SKM-1 (cell line): ENCODE measurements around the gene SLC15A2.
"Not testable (repeated sequence)": the region's sequence is repeated elsewhere in the genome, so short reads cannot be mapped to it uniquely, and the experiment has no call there.

Experiments used
- DNase-seq: peaks from one replicate; lab custom pipeline; 2025; ENCODE audit not compliant: unreplicated experiment; lab: John Stamatoyannopoulos, UW

The SLC15A2 gene

DNA sequence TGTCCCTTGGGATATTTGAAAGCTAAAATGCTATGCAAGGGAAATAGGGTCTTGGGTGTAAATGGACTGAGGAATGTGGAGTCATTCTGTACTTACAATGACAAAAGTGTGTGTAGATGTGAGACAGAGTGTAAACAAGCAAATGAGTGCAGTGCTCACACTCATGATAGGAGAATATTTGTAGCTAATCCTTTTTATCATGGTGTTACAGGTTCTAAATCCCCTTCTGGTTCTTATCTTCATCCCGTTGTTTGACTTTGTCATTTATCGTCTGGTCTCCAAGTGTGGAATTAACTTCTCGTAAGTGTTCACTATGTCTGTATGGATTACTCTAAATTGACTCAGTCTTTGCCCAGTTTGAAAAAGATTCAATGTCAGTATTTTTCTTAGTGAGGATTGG, 30.5 kb downstream of the SLC15A2 start:
- no peak for DNase-seq

GRCh38 chr3:121926380-121926779, 32.2 kb downstream of the SLC15A2 start:
- no peak for DNase-seq

DNA sequence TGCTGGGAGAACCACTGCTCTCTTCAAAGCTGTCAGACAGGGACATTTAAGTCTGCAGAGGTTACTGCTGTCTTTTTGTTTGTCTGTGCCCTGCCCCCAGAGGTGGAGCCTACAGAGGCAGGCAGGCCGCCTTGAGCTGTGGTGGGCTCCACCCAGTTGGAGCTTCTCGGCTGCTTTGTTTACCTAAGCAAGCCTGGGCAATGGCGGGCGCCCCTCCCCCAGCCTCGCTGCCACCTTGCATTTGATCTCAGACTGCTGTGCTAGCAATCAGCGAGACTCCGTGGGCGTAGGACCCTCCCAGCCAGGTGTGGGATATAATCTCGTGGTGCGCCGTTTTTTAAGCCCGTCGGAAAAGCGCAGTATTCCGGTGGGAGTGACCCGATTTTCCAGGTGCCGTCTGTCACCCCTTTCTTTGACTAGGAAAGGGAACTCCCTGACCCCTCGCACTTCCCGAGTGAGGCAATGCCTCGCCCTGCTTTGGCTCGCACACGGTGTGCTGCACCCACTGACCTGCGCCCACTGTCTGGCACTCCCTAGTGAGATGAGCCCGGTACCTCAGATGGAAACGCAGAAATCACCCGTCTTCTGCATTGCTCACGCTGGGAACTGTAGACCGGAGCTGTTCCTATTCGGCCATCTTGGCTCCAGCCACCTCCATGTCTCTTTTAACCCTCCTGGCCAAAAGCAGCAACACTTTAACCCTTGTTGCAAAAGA, 44.1 kb downstream of the SLC15A2 start:
- DNase-seq, result not testable (repeated sequence)

DNA sequence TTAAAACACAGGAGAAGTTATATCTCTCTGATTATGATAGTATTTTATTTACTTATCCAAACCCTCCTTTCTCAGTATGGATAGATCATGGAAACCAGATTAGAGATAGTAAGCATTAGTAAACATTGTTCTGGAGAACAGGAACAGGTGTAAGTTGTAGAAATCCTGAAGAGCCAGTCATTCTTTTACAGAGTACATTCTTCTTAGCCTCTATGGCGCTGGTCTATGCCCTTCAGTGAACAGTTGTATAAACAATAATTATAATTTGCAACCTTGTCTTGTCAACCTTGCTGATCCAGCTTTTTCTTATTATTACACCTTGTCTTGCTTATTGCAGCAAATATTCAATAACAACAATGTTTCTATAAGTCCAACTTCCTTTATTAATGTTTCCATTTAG, 47.4 kb downstream of the SLC15A2 start:
- no peak for DNase-seq

GRCh38 chr3:121942116-121942786, 48.0 kb downstream of the SLC15A2 start:
- DNase-seq, result no peak

DNA sequence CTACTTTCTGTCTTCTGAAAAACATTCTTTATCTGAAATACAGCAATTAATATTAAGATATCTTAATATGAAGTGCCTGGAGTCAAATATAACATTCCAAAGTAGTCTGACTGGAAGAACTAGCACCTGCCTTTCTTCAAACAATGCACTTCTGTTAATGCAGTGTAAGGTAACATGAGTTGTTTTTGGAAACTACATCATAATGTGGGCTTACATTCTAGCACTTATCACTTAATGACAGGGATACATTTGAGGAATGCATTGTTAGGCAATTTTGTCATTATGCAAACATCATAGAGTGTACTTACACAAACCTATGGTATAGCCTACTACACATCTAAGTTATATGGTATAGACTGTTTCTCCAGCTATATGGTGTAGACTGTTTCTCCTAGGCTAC, 49.2 kb downstream of the SLC15A2 start:
- DNase-seq, result no peak

DNA sequence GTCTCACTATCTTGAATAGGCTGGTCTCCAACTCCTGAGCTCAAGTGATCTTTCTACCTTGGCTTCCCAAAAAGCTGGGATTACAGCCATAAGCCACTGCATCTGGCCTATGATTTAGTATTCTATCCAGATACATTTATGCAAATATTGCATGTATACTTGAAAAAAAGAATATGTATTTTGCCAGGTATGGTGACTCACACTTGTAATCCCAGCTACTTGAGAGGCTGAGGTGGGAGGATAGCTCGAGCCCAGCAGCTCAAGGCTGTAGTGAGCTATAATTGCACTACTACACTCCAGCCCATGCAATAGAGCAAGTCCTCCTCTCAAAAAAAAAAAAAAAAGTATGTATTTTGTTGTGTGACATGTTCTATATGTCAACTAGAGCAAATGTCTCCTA, 54.4 kb downstream of the SLC15A2 start:
- DNase-seq, result no peak

GRCh38 chr3:121951291-121951919, 57.2 kb downstream of the SLC15A2 start:
- DNase-seq, result no peak

GRCh38 chr3:121956363-121956762, 62.2 kb downstream of the SLC15A2 start:
- DNase-seq, result no peak

DNA sequence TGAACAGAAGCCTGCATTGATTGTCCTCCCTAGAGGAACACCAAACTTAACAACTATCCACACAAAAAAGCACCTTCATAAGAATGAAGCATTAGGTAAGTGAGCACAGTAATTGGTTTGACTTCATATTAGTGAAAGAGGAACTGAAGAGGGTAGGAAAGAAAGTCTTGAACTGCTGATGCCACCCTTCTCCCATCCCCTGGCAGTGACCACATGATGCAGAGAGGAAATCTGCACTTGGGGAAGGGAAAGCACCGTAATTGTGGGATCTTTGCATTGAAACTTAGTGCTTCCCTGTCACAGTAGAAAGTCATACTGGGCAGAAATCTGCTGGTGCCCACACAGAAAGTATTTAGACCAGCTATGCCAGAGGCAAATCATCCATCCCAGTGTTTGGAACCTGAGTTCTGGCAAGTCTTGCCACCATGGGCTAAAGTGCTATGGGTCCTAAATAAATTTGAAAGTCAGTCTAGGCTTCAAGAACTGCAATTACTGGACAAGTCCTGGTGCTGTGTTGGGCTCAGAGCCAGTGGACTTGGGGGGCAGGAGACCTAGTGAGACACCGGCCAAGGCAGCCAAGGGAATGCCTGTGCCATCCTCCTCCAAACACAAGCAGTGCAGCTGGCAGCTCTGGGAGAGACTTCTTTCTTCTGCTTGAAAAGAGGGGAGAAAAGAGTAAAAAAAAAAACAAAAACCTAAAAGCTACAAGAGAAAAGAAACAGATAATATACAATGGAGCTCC, 63.6 kb downstream of the SLC15A2 start:
- DNase-seq, result no peak

GRCh38 chr3:121958801-121959200, 64.6 kb downstream of the SLC15A2 start:
- DNase-seq, result no peak

- DNase-seq, result no peak
Observed at GRCh38 chr3:121961283-121961682, 67.1 kb downstream of the SLC15A2 start.

- DNase-seq, result no peak
Observed at GRCh38 chr3:121962443-121962842, 68.2 kb downstream of the SLC15A2 start.

- no peak for DNase-seq
Observed at GRCh38 chr3:121963608-121964007, 69.4 kb downstream of the SLC15A2 start.

DNA sequence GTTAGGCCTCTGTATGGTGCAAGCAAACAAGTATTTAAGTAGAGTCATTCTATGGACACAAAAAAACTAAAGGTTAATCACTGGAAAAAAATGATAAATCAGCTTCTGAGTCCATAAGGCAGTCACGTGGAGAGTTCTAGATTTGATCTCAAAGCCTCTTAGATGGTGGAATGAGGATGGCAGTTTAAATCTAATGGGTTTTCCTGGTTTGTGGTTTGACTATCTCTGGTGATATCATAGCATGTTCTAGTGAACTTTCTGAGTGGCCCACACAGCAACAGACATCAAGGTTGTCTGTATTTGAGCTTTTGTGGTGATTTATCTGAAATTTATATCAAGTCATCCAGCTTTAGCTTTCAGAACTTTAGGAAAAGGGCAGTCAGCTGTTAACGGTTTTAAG, 75.4 kb downstream of the SLC15A2 start:
- no peak for DNase-seq

GRCh38 chr3:121970047-121970446, 75.8 kb downstream of the SLC15A2 start:
- no peak for DNase-seq

DNA sequence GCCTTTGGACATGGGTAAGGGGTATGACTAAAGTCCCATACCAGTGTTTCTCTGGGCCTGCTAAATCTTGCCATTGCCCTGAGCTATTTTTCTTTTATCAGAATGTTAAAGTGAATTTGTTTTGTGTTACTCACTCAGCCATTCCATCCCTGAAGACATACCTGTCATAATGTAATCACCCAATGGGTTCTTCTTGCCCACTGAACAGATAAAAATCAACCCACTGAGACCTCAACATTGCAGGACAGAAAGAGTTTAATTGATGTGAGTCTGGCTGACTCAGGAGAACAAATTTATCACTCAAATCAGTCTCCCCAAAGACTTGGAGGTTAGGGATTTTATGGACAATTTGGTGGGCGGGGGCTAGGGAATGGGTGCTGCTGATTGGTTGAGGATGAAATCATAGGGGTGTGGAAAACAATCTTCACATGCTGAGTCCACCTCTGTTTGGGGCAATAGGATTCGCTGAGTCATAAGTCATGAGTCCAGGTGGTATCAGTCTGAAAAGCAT, 80.5 kb downstream of the SLC15A2 start:
- no peak for DNase-seq

DNA sequence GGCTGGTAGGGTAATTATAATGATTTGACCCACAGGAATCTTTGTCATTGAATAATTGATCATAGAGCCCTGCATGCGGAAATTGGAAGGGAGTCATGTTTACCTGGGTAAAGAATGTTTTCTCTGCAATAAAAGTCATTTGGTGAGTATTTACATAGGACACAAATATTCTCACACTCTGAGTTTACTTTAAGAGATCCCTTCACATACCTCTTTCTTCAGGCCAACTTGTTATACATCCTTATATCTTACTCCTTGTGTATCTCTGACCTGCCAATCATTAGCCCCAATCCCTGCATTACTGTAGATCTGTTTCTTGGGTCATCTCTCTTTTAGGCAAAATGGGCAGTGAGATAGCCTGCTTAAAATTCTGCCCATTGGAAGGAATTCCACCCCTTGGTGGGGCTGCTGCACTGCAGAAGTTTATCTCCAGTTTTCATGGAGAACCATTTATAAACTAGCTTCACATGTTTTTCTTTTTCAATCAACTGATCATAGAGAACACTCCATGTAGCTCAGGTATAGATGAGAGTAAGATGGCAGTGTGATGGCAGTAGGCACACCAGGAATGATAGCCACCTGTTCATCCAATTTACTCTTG, 81.6 kb downstream of the SLC15A2 start:
- no peak for DNase-seq

DNA sequence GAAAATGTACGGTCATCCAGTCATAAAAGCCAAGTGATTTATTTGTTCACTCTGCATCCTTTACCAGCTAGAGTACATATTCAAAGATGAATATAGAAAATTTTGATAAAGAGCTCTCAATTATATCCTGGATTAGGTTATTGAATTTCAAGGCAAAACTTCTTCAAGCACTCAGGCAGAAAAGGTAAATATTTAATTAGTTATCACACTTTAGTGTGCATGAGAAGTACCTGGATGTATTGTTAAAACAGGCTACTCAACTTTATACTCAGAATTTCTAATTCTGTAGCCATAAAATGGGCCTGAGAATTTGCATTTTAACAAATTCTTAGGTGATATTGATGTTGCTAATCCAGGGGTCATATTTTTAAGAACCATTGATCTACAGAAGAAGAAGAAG, 82.5 kb downstream of the SLC15A2 start:
- no peak for DNase-seq

DNA sequence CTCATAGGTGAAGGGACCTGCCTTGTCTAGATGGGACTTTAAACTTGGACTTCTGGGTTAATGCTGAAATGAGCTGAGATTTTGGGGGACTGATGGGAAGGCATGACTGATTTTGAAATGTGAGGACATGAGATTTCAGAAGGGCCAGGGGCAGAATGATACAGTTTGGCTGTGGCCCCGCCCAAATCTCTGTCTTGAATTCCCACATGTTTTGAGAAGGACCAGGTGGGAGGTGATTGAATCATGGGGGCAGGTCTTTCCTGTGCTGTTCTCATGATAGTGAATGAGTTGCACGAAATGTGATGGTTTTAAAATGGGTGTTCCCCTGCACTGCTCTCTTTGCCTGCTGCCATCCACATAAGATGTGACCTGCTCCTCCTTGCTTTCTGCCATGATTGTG, 85.0 kb downstream of the SLC15A2 start:
- DNase-seq, result no peak
